Astrocyte (in vitro differentiated cells and primary cell): ENCODE data around the gene IFITM5.
"Not testable (repeated sequence)": the region's sequence is repeated elsewhere in the genome, so short reads cannot be mapped to it uniquely, and the experiment has no call there.

Experiments
- CTCF ChIP-seq: IDR thresholded peaks from 2 replicates; pipeline ENCODE4 v1.5.1; 2011; ENCODE audit warnings: low read depth, mild to moderate bottlenecking, inconsistent platforms, low read length, moderate library complexity; ENCODE audit not compliant: insufficient read depth
- EZH2 ChIP-seq: IDR thresholded peaks from 2 replicates; pipeline ENCODE4 v1.6.1; 2012; ENCODE audit warnings: mild to moderate bottlenecking, low read length, inconsistent platforms; ENCODE audit not compliant: insufficient read depth

GRCh38 chr11:314554-314875 lies 15.2 kb upstream of the IFITM5 start:
- not testable (repeated sequence) for TF ChIP-seq CTCF, EZH2
